ENCODE results near the gene MAPK8IP2.
"Not testable (repeated sequence)": the region's sequence is repeated elsewhere in the genome, so short reads cannot be mapped to it uniquely, and the experiment has no call there.

The MAPK8IP2 gene

DNA sequence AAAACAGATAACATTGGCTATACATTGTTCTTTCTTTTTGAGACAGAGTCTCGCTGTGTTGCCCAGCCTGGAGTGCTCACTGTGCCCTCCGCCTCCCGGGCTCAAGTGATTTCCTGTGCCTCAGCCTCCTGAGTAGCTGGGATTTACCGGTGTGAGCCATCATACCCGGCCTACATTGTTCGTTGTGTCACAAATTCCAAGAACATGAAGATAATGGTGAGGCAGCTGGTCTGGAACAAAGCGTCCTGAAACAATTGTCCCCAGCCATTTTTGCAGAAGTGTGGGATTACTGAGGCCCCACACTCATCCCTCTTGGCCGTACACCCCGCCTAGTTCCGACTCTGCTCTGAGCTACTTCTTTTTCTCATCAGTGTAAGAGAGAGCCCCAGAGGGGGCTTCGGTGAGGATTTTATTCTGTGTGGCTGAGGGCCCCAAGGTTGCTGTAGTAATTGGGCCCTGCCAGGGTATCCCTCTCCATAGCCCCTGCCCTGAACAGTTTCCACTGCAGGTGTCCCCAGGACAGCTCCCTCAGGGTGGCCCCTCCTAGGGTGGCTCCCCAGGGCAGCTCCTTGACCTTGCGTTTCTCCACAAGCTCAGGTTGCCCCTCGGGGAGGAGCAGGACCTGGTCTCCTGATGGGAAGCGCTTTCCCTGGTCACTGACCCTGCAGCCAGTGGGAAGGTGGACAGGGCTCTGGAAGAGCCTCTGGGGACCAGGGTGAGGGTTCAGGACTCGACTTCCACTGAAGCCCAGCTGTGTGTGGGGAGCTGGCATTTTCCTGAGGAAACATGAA lies 40.5 kb downstream of the MAPK8IP2 start:
- in situ Hi-C loops (cut with MboI; ENCODE audit: low pct_unique_long_range_greater_than_20kb, low sequenced_read_pairs, unreplicated experiment) = no loop called here
- no peak for DNase-seq (ENCODE audit: low spot score)
- TF ChIP-seq, protein P1, sequence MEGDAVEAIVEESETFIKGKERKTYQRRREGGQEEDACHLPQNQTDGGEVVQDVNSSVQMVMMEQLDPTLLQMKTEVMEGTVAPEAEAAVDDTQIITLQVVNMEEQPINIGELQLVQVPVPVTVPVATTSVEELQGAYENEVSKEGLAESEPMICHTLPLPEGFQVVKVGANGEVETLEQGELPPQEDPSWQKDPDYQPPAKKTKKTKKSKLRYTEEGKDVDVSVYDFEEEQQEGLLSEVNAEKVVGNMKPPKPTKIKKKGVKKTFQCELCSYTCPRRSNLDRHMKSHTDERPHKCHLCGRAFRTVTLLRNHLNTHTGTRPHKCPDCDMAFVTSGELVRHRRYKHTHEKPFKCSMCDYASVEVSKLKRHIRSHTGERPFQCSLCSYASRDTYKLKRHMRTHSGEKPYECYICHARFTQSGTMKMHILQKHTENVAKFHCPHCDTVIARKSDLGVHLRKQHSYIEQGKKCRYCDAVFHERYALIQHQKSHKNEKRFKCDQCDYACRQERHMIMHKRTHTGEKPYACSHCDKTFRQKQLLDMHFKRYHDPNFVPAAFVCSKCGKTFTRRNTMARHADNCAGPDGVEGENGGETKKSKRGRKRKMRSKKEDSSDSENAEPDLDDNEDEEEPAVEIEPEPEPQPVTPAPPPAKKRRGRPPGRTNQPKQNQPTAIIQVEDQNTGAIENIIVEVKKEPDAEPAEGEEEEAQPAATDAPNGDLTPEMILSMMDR (IDR thresholded peaks at IDR 0.05; ENCODE audit: extremely low read depth, insufficient read depth, missing control alignments) = no peak

DNA sequence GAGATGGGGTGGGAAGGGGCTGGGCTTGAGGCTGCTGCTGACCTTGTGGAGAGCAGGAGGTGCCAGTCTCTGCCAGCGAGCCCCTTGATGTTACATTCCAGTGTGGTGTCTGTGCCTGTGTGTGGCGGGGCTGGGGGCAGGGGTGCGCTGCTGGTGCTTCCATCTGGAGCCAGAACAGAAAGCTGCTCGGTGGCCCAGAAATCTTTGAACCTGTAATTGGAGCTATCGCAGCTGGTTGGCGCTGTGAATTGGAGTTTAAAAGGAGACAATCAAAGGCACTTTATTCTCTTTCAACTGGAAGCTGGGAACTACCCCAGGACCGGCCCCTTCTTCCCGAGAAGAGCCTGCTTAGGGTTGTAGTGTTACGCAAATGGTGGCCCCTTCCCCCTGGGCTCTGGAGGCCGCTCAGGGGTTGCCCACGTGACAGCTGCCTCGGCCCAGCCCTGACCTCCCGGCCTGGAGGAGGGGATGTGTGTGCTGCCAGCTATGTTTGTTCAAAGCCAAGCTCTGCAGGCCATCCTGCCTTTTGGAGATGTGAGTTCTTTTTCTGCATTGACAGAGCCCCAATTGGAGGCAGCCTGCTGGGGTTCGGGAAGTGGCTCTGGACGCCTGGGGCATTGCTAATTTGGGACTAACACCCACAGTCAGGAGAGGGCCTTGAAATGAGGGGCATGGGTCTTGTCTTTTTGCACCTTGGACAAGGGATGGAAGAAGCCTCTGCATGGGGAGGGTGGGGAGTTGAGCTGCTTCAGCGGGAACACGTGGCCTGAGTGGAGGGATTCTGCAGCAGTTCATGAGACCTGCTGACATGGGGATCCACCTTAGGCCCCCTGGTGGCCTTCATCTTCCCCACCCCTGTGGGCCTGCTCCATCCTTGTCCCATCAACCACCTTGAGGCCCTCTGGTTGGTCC lies 41.4 kb downstream of the MAPK8IP2 start:
- in situ Hi-C loops (cut with MboI; ENCODE audit: low pct_unique_long_range_greater_than_20kb, low sequenced_read_pairs, unreplicated experiment) = no loop called here
- TF ChIP-seq, protein P1 (IDR thresholded peaks at IDR 0.05; ENCODE audit: extremely low read depth, insufficient read depth, missing control alignments) = peak; percentile 21
- no peak for DNase-seq (ENCODE audit: low spot score)

DNA sequence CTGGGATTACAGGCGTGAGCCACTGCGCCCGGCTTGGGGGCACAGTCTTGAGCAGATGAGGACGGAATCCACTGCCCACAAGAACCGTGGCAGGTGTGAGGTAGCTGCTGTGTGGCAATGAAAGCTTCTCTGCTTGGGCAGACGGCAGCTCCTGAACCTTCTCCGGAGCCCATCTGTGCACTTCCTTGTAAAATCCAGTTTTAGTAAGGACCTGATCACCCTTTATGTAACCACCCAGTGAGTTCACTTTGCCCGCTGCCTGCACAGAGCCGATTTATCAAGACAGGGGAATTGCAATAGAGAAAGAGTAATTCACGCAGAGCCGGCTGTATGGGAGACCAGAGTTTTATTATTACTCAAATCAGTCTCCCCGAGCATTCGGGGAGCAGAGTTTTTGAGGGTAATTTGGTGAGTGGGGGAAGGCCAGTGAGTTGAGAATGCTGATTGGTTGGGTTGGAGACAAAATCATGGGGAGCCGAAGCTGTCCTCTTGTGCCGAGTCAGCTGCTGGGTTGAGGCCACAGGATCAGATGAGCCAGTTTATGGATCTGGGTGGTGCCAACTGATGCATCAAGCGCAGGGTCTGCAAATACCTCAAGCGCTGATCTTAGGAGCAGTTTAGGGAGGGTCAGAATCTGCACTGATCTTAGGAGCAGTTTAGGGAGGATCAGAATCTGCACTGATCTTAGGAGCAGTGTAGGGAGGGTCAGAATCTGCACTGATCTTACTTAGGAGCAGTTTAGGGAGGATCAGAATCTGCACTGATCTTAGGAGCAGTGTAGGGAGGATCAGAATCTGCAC lies 42.6 kb downstream of the MAPK8IP2 start:
- in situ Hi-C loops (cut with MboI; ENCODE audit: low pct_unique_long_range_greater_than_20kb, low sequenced_read_pairs, unreplicated experiment); DNase-seq (ENCODE audit: low spot score): not testable (repeated sequence)

DNA sequence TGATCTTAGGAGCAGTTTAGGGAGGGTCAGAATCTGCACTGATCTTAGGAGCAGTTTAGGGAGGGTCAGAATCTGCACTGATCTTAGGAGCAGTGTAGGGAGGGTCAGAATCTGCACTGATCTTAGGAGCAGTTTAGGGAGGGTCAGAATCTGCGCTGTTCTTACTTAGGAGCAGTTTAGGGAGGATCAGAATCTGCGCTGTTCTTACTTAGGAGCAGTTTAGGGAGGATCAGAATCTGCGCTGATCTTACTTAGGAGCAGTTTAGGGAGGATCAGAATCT lies 43.2 kb downstream of the MAPK8IP2 start:
- in situ Hi-C loops (cut with MboI; ENCODE audit: low pct_unique_long_range_greater_than_20kb, low sequenced_read_pairs, unreplicated experiment); DNase-seq (ENCODE audit: low spot score): not testable (repeated sequence)

DNA sequence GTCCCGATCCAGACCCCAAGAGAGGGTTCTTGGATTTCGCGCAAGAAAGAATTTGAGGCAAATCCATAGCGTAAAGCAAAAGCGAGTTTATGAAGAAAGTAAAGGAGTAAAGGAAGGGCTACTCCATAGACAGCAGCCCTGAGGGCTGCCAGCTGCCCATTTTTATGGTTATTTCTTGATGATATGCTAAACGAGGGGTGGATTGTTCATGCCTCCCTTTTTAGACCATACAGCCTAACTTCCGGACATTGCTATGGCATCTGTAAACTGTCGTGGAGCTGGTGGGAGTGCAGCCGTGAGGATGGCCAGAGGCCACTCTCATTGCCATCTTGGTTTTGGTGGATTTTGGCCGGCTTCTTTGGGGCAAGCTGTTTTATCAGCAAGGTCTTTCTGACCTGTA lies 52.7 kb downstream of the MAPK8IP2 start:
- TF ChIP-seq, protein P1 (IDR thresholded peaks at IDR 0.05; ENCODE audit: extremely low read depth, insufficient read depth, missing control alignments) = no peak
- no peak for DNase-seq (ENCODE audit: low spot score)
- in situ Hi-C loops (cut with MboI; ENCODE audit: low pct_unique_long_range_greater_than_20kb, low sequenced_read_pairs, unreplicated experiment) = no loop called here

DNA sequence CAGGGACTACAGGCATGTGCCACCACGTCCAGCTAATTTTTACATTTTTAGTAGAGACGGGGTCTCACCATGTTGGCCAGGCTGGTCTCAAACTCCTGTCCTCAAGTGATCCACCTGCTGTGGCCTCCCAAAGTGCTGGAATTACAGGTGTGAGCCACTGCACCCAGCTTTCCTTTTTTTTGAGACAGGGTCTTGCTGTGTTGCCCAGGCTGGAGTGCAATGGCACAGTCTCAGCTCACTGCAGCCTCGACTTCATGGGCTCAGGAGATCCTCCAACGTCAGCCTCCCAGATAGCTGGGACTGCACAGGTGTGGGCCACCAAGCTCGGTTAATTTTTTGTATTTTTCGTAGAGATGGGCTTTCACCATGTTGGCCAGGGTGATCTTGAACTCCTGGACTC lies 54.1 kb downstream of the MAPK8IP2 start:
- DNase-seq (ENCODE audit: low spot score); in situ Hi-C loops (cut with MboI; ENCODE audit: low pct_unique_long_range_greater_than_20kb, low sequenced_read_pairs, unreplicated experiment): not testable (repeated sequence)

DNA sequence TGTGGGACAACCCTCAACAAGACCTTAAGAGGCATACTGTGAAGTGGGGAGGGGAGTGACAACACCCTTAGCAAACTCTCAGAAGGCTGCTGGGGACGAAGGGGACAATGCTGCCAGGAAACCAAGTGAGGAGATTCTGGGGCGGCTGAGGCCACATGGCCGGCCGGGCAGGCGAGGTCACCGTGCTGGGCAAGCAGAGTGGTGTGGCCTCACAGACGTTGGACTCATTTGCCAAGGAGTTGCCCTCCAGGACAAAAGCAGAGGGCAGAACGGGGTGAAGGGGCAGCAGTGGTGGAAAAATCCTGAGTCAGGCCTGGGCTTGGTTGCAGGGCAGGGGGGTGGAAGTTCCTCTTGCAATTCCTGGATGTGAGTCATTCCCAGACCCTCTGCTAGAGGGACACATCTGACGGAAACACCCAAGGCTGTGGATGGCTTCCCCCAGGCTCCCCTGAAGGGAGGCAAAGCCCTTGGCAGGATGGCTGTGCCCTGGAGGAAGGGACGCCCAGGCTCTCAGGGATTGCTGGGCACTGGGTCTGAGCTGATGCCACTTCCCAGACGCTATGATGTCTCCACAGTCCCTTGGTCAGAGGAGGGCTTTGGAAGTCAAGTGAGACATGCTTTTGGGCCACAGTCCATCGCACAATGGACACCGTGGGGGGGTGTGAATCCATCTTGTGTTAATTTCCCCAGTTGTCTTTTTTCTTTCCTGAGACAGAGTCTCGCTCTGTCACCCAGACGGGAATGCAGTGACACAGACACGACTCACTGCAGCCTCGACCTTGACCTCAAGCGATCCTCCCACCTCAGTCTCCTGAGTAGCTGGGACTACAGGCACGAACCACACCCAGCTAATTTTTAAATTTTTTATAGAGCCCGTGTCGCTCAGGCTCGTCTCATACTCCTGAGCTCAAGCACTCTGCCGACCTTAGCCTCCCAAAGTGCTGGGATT lies 55.8 kb downstream of the MAPK8IP2 start:
- TF ChIP-seq, protein P1 (IDR thresholded peaks at IDR 0.05; ENCODE audit: extremely low read depth, insufficient read depth, missing control alignments) = no peak
- in situ Hi-C loops (cut with MboI; ENCODE audit: low pct_unique_long_range_greater_than_20kb, low sequenced_read_pairs, unreplicated experiment) = no loop called here
- DNase-seq (ENCODE audit: low spot score) = no peak

Data from GM13977 (cell line).